HepG2 (cell line): ENCODE results near the gene DENND4B. TPM values are rescaled to one million over a fixed set of nuclear protein-coding genes. Genes with fewer than 3 reads are reported as not detected.

Experiments used
- ADNP ChIP-seq: sonication (generic); formaldehyde crosslinking; IDR thresholded peaks from 2 replicates; pipeline ENCODE4 v1.4.0; 2020; ENCODE audit warnings: missing genetic modification reagents
- AGO2 ChIP-seq: fragments of 200-400 bp; formaldehyde crosslinking; optimal IDR thresholded peaks from 2 replicates; pipeline ENCODE3; 2017; ENCODE audit warnings: mild to moderate bottlenecking, low read depth, low read length, moderate library complexity
- AKAP8 ChIP-seq: sonication (generic); formaldehyde crosslinking; IDR thresholded peaks from 2 replicates; pipeline ENCODE4 v1.5.1; 2020; ENCODE audit warnings: mild to moderate bottlenecking, missing genetic modification reagents
- ARNT2 ChIP-seq: sonication (generic); formaldehyde crosslinking; IDR thresholded peaks from 2 replicates; pipeline ENCODE4 v1.8.0; 2022; ENCODE audit warnings: mild to moderate bottlenecking, low read depth, missing genetic modification reagents, moderate library complexity
- CBX5 ChIP-seq: sonication (generic); formaldehyde crosslinking; IDR thresholded peaks from 2 replicates; pipeline ENCODE4 v1.4.0; 2020; ENCODE audit warnings: missing genetic modification reagents, borderline replicate concordance
- GABPB1 ChIP-seq: IDR thresholded peaks from 2 replicates; pipeline ENCODE4 v1.6.1; 2016; ENCODE audit warnings: mild to moderate bottlenecking, missing genetic modification reagents, moderate library complexity, missing compliant biosample characterization
- MED1 ChIP-seq: sonication (generic); formaldehyde crosslinking; IDR thresholded peaks from 2 replicates; pipeline ENCODE4 v1.4.0; 2020; ENCODE audit warnings: missing genetic modification reagents
- MZF1 ChIP-seq: sonication (generic); formaldehyde crosslinking; IDR thresholded peaks from 2 replicates; pipeline ENCODE4 v1.8.1; 2023; ENCODE audit warnings: mild to moderate bottlenecking, missing genetic modification reagents, borderline replicate concordance
- NFE2L2 ChIP-seq: fragments of 150-350 bp; IDR thresholded peaks from 2 replicates; pipeline ENCODE4 v1.6.1; 2014; ENCODE audit warnings: low read length
- RXRB ChIP-seq: IDR thresholded peaks from 2 replicates; pipeline ENCODE4 v1.6.1; 2016; ENCODE audit warnings: borderline replicate concordance, missing genetic modification reagents, missing compliant biosample characterization
- SRY ChIP-seq: sonication (generic); formaldehyde crosslinking; IDR thresholded peaks from 2 replicates; pipeline ENCODE4 v1.8.0; 2022; ENCODE audit warnings: mild to moderate bottlenecking, missing genetic modification reagents
- TBX2 ChIP-seq: sonication (generic); formaldehyde crosslinking; IDR thresholded peaks from 2 replicates; pipeline ENCODE4 v1.5.0; 2020; ENCODE audit warnings: missing genetic modification reagents, mild to moderate bottlenecking, borderline replicate concordance
- ZNF30 ChIP-seq: sonication (generic); formaldehyde crosslinking; IDR thresholded peaks from 2 replicates; pipeline ENCODE4 v1.5.0; 2020; ENCODE audit warnings: mild to moderate bottlenecking, missing genetic modification reagents
- ZNF44 ChIP-seq: sonication (generic); formaldehyde crosslinking; IDR thresholded peaks from 2 replicates; pipeline ENCODE4 v1.5.1; 2020; ENCODE audit warnings: mild to moderate bottlenecking, missing genetic modification reagents
- ZNF549 ChIP-seq: sonication (generic); formaldehyde crosslinking; IDR thresholded peaks from 2 replicates; pipeline ENCODE4 v1.5.0; 2020; ENCODE audit warnings: missing genetic modification reagents
- ZNF678 ChIP-seq: sonication (generic); formaldehyde crosslinking; IDR thresholded peaks from 2 replicates; pipeline ENCODE4 v1.4.0; 2020; ENCODE audit warnings: mild to moderate bottlenecking, missing genetic modification reagents
- ZSCAN31 ChIP-seq: sonication (generic); formaldehyde crosslinking; IDR thresholded peaks from 2 replicates; pipeline ENCODE4 v1.5.0; 2020; ENCODE audit warnings: low read depth, mild to moderate bottlenecking, missing genetic modification reagents
- polyA plus RNA-seq, 8 experiments: library from polyadenylated mRNA; depleted of rRNA in 3 of 8; stranded (reverse) in 7 of 8; unstranded in 1 of 8; fragments of >200 nt; fragmentation: Illumina TruSeq in 4 of 8; extraction: Trizol in 4 of 8; gene quantifications; 2 replicates each; pipeline versions ENCODE4 v1.2.1 to v1.2.3, GENCODE V29; 2011 to 2016; ENCODE audit warnings: low read depth in 4 of 8, missing spikeins in 1 of 8, mixed read lengths in 1 of 8; ENCODE audit not compliant: insufficient read depth in 1 of 8
- total RNA-seq, 5 experiments: library from RNA; depleted of rRNA; stranded (reverse); fragments of >200 nt; fragmentation: Illumina TruSeq; extraction: Trizol; gene quantifications; 2 replicates each; pipeline ENCODE4 v1.2.3, GENCODE V29; 2016; ENCODE audit warnings: low read depth in 1 of 5
- TF ChIP-seq, protein P1 (sequence below): sonication (generic); formaldehyde crosslinking; IDR thresholded peaks from 2 replicates; pipeline ENCODE4 v1.4.0; 2020; ENCODE audit warnings: missing genetic modification reagents, borderline replicate concordance
- TF ChIP-seq, protein P2 (sequence below): sonication (generic); formaldehyde crosslinking; IDR thresholded peaks from 2 replicates; pipeline ENCODE4 v1.4.0; 2020; ENCODE audit warnings: missing genetic modification reagents
- TF ChIP-seq, protein P3 (sequence below): sonication (generic); formaldehyde crosslinking; IDR thresholded peaks from 2 replicates; pipeline ENCODE4 v1.4.0; 2020; ENCODE audit warnings: missing genetic modification reagents, low read depth, mild to moderate bottlenecking, borderline replicate concordance
- TF ChIP-seq, protein P4 (sequence below): sonication (generic); formaldehyde crosslinking; IDR thresholded peaks from 2 replicates; pipeline ENCODE4 v1.8.0; 2023; ENCODE audit warnings: mild to moderate bottlenecking, missing genetic modification reagents
- TF ChIP-seq, protein P5 (sequence below): sonication (generic); formaldehyde crosslinking; IDR thresholded peaks from 2 replicates; pipeline ENCODE4 v1.5.0; 2020; ENCODE audit warnings: missing genetic modification reagents, mild to moderate bottlenecking, borderline replicate concordance

DENND4B gene
- total and polyA plus RNA-seq, 2 of the 13 experiments (the other 11 are each of a cell fraction or from before 2014, with no cell fraction given), result 15.1 to 20.3 TPM

DNA sequence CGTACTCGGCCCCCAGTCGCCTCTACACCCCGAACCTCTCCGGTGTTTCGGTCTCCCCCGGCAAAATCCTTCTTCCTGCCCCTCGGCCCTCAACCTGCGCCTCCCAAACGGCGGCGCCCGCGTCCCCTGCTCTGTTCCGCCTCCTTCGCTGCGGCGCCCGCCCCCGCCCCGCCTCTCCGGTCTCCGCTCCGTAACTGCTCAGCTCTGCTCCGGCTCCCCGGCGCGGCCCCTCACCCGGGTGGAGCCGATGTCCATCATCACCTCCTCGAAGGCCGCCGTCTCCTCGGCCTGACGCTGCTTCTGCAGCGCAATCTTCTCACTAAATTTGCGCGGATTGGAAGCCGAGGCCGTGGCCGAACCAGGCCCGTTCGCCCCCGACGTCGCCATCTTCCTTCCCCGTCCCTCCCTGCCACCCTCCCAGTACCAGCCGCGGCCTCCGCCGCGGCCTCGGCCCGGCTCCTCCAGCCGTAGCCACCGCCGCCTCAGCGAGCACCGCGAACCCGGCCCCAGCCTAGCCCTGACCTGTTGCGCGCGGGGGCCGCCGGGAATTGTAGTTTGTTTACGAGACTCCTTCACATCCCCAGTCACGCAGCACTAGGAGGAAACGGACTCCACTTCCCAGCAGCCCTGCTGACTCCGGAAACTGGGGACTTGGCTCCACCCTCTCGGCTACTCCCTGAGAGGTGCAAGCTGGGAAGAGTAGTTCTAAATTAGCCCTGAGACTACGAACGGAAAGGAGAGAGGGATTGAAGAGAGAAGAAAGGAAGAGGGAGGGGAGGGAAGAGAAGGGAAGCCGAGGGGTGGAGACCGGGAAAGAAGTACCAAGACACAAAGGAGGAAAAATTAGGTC lies 11.8 kb upstream of the DENND4B start, which contains the start of gene CRTC2 (continued):
- TF ChIP-seq MED1 (CRISPR knock-in tag) (peak; percentile 53; the same call in 1 of the 2 replicates), ARNT2 (CRISPR knock-in tag) (peak; percentile 53; the same call in 1 of the 2 replicates), ZNF44 (no peak), TBX2 (CRISPR knock-in tag) (peak; percentile 52; the same call in 1 of the 2 replicates), AKAP8 (CRISPR knock-in tag) (peak; percentile 83), CBX5 (CRISPR knock-in tag) (no peak), NFE2L2 (no peak), MZF1 (CRISPR knock-in tag) (no peak), GABPB1 (CRISPR knock-in tag) (peak; percentile 97), ZSCAN31 (CRISPR knock-in tag) (peak; percentile 62; the same call in 1 of the 2 replicates), AGO2 (peak; percentile 98), ADNP (CRISPR knock-in tag) (no peak), SRY (CRISPR knock-in tag) (0 out of 2 replicates have a peak, but pooled peaks have one; percentile 28), ZNF678 (CRISPR knock-in tag) (no peak), ZNF549 (CRISPR knock-in tag) (0 out of 2 replicates have a peak, but pooled peaks have one; percentile 44), RXRB (CRISPR knock-in tag) (peak; percentile 39; the same call in 1 of the 2 replicates), ZNF30 (no peak)
- TF ChIP-seq, protein P1, sequence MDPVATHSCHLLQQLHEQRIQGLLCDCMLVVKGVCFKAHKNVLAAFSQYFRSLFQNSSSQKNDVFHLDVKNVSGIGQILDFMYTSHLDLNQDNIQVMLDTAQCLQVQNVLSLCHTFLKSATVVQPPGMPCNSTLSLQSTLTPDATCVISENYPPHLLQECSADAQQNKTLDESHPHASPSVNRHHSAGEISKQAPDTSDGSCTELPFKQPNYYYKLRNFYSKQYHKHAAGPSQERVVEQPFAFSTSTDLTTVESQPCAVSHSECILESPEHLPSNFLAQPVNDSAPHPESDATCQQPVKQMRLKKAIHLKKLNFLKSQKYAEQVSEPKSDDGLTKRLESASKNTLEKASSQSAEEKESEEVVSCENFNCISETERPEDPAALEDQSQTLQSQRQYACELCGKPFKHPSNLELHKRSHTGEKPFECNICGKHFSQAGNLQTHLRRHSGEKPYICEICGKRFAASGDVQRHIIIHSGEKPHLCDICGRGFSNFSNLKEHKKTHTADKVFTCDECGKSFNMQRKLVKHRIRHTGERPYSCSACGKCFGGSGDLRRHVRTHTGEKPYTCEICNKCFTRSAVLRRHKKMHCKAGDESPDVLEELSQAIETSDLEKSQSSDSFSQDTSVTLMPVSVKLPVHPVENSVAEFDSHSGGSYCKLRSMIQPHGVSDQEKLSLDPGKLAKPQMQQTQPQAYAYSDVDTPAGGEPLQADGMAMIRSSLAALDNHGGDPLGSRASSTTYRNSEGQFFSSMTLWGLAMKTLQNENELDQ (CRISPR knock-in tag), result no peak
- TF ChIP-seq, protein P2, sequence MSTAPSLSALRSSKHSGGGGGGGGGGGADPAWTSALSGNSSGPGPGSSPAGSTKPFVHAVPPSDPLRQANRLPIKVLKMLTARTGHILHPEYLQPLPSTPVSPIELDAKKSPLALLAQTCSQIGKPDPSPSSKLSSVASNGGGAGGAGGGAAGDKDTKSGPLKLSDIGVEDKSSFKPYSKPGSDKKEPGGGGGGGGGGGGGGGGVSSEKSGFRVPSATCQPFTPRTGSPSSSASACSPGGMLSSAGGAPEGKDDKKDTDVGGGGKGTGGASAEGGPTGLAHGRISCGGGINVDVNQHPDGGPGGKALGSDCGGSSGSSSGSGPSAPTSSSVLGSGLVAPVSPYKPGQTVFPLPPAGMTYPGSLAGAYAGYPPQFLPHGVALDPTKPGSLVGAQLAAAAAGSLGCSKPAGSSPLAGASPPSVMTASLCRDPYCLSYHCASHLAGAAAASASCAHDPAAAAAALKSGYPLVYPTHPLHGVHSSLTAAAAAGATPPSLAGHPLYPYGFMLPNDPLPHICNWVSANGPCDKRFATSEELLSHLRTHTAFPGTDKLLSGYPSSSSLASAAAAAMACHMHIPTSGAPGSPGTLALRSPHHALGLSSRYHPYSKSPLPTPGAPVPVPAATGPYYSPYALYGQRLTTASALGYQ, result peak; percentile 84; the same call in 1 of the 2 replicates
- TF ChIP-seq, protein P3, sequence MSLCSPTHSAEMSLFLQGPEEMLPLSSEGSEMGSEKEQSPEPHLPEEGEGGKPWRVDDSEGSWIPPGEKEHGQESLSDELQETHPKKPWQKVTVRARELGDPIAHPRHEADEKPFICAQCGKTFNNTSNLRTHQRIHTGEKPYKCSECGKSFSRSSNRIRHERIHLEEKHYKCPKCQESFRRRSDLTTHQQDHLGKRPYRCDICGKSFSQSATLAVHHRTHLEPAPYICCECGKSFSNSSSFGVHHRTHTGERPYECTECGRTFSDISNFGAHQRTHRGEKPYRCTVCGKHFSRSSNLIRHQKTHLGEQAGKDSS (CRISPR knock-in tag), result no peak
- TF ChIP-seq, protein P4, sequence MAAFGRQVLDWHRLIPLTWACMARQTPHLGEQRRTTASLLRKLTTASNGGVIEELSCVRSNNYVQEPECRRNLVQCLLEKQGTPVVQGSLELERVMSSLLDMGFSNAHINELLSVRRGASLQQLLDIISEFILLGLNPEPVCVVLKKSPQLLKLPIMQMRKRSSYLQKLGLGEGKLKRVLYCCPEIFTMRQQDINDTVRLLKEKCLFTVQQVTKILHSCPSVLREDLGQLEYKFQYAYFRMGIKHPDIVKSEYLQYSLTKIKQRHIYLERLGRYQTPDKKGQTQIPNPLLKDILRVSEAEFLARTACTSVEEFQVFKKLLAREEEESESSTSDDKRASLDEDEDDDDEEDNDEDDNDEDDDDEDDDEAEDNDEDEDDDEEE (CRISPR knock-in tag), result no peak
- TF ChIP-seq, protein P5, sequence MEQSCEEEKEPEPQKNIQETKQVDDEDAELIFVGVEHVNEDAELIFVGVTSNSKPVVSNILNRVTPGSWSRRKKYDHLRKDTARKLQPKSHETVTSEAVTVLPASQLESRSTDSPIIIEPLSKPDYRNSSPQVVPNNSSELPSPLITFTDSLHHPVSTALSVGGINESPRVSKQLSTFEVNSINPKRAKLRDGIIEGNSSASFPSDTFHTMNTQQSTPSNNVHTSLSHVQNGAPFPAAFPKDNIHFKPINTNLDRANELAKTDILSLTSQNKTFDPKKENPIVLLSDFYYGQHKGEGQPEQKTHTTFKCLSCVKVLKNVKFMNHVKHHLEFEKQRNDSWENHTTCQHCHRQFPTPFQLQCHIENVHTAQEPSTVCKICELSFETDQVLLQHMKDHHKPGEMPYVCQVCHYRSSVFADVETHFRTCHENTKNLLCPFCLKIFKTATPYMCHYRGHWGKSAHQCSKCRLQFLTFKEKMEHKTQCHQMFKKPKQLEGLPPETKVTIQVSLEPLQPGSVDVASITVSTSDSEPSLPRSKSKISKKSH, result no peak
